ENCODE measurements around the gene ADCY9.
"Not testable (repeated sequence)": the region's sequence is repeated elsewhere in the genome, so short reads cannot be mapped to it uniquely, and the experiment has no call there.

- TF ChIP-seq, protein P1, sequence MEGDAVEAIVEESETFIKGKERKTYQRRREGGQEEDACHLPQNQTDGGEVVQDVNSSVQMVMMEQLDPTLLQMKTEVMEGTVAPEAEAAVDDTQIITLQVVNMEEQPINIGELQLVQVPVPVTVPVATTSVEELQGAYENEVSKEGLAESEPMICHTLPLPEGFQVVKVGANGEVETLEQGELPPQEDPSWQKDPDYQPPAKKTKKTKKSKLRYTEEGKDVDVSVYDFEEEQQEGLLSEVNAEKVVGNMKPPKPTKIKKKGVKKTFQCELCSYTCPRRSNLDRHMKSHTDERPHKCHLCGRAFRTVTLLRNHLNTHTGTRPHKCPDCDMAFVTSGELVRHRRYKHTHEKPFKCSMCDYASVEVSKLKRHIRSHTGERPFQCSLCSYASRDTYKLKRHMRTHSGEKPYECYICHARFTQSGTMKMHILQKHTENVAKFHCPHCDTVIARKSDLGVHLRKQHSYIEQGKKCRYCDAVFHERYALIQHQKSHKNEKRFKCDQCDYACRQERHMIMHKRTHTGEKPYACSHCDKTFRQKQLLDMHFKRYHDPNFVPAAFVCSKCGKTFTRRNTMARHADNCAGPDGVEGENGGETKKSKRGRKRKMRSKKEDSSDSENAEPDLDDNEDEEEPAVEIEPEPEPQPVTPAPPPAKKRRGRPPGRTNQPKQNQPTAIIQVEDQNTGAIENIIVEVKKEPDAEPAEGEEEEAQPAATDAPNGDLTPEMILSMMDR (IDR thresholded peaks at IDR 0.05; ENCODE audit: poor library complexity, severe bottlenecking) = not testable (repeated sequence)
- TF ChIP-seq EP300 (conservative IDR thresholded peaks at IDR 0.05; ENCODE audit: poor library complexity, severe bottlenecking); EZH2 (IDR thresholded peaks at IDR 0.05; ENCODE audit: borderline replicate concordance, insufficient read depth, low read length, poor library complexity, severe bottlenecking); MXI1 (conservative IDR thresholded peaks at IDR 0.05; ENCODE audit: poor library complexity, severe bottlenecking); POLR2AphosphoS5 (IDR thresholded peaks at IDR 0.05); TAF1 (IDR thresholded peaks at IDR 0.05; ENCODE audit: low read depth); RAD21 (conservative IDR thresholded peaks at IDR 0.05): not testable (repeated sequence)
- TF ChIP-seq, protein P2, sequence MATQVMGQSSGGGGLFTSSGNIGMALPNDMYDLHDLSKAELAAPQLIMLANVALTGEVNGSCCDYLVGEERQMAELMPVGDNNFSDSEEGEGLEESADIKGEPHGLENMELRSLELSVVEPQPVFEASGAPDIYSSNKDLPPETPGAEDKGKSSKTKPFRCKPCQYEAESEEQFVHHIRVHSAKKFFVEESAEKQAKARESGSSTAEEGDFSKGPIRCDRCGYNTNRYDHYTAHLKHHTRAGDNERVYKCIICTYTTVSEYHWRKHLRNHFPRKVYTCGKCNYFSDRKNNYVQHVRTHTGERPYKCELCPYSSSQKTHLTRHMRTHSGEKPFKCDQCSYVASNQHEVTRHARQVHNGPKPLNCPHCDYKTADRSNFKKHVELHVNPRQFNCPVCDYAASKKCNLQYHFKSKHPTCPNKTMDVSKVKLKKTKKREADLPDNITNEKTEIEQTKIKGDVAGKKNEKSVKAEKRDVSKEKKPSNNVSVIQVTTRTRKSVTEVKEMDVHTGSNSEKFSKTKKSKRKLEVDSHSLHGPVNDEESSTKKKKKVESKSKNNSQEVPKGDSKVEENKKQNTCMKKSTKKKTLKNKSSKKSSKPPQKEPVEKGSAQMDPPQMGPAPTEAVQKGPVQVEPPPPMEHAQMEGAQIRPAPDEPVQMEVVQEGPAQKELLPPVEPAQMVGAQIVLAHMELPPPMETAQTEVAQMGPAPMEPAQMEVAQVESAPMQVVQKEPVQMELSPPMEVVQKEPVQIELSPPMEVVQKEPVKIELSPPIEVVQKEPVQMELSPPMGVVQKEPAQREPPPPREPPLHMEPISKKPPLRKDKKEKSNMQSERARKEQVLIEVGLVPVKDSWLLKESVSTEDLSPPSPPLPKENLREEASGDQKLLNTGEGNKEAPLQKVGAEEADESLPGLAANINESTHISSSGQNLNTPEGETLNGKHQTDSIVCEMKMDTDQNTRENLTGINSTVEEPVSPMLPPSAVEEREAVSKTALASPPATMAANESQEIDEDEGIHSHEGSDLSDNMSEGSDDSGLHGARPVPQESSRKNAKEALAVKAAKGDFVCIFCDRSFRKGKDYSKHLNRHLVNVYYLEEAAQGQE (IDR thresholded peaks at IDR 0.05; ENCODE audit: borderline replicate concordance) = not testable (repeated sequence)
These were observed 189.1 kb downstream of the ADCY9 start for GRCh38 chr16:3927147-3927546.

All from neural cell (in vitro differentiated cells).